AG04449 (cell line): ENCODE data around the gene RAB4A.

Experiments
- CTCF ChIA-PET: fragments of 350-600 bp; formaldehyde crosslinking; extraction: SDS; loops from one replicate; lab custom pipeline; 2021; ENCODE audit warnings: antibody characterized with exemption; lab: Yijun Ruan, JAX
- POLR2A ChIA-PET: fragments of 400-600, 350-600 bp; formaldehyde crosslinking; extraction: SDS; loops from one replicate; lab custom pipeline; 2020; ENCODE audit warnings: antibody characterized with exemption, inconsistent platforms; lab: Yijun Ruan, JAX
- DNase-seq: peaks from one replicate; pipeline ENCODE4 v3.0.0-alpha.2; 2010; ENCODE audit warnings: low read depth, low spot score
- H3K4me3 ChIP-seq: 2 replicates; pipeline ENCODE4 v1.5.1; 2011; ENCODE audit warnings: low read depth, mild to moderate bottlenecking, control low read depth, low read length
- TF ChIP-seq, protein P1 (sequence below): IDR thresholded peaks from one replicate; pipeline ENCODE4 v1.5.1; 2011; ENCODE audit warnings: mild to moderate bottlenecking, moderate library complexity, low read length, control low read depth, inconsistent platforms; ENCODE audit not compliant: insufficient read depth; ENCODE audit errors: missing control alignments

The RAB4A gene

DNA sequence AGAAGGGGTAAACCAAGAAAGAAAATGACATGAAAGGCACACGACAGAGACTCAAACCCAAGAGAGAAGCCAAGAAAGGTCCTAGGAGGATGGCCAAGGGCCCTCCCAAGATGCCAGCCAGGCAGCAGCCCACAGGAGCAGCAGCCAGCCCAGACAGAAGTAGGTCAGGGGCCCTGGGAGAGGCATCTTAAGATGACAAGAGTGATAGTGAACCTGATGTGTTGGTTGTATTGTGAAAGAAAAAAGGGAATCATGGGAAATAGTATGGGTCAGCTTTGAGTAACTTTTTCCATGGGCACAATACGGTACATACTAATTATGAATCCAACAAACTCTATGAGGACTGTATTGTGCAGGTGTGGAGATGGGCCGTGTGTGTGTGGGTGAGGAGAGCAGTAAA is 68.6 kb downstream of the RAB4A start:
- ChIA-PET POLR2A (no interaction called here), CTCF (no interaction called here)
- TF ChIP-seq, protein P1, sequence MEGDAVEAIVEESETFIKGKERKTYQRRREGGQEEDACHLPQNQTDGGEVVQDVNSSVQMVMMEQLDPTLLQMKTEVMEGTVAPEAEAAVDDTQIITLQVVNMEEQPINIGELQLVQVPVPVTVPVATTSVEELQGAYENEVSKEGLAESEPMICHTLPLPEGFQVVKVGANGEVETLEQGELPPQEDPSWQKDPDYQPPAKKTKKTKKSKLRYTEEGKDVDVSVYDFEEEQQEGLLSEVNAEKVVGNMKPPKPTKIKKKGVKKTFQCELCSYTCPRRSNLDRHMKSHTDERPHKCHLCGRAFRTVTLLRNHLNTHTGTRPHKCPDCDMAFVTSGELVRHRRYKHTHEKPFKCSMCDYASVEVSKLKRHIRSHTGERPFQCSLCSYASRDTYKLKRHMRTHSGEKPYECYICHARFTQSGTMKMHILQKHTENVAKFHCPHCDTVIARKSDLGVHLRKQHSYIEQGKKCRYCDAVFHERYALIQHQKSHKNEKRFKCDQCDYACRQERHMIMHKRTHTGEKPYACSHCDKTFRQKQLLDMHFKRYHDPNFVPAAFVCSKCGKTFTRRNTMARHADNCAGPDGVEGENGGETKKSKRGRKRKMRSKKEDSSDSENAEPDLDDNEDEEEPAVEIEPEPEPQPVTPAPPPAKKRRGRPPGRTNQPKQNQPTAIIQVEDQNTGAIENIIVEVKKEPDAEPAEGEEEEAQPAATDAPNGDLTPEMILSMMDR: no peak
- no peak overlapping the region for H3K4me3 ChIP-seq
- DNase-seq: no peak

DNA sequence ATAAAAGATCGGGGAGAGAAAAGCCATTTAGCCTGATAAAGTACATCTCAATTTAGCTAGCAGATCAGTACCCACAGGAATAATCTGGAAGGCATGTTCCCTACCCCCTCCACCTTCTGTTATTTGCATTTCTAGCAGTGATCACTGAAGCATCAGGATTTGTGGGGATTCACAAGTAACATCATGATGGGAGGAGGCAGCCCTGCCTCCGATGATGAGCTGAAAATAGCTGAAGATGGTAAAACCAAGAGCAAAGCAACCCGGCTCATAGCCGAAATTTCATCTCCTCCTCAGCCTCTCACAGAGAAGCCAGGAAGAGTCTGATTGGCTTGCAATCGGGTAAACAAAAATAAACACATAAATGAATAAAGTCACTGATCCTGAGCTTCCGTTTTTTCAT is 69.6 kb downstream of the RAB4A start:
- DNase-seq: no peak
- H3K4me3 ChIP-seq: no peak overlapping the region
- POLR2A ChIA-PET: no interaction called here
- TF ChIP-seq, protein P1: no peak
- CTCF ChIA-PET: interaction anchor here (1.0 kb wide), 1 partner anchor 10 kb away, joined by 3 read pairs; no protein-coding TSS in a partner anchor

DNA sequence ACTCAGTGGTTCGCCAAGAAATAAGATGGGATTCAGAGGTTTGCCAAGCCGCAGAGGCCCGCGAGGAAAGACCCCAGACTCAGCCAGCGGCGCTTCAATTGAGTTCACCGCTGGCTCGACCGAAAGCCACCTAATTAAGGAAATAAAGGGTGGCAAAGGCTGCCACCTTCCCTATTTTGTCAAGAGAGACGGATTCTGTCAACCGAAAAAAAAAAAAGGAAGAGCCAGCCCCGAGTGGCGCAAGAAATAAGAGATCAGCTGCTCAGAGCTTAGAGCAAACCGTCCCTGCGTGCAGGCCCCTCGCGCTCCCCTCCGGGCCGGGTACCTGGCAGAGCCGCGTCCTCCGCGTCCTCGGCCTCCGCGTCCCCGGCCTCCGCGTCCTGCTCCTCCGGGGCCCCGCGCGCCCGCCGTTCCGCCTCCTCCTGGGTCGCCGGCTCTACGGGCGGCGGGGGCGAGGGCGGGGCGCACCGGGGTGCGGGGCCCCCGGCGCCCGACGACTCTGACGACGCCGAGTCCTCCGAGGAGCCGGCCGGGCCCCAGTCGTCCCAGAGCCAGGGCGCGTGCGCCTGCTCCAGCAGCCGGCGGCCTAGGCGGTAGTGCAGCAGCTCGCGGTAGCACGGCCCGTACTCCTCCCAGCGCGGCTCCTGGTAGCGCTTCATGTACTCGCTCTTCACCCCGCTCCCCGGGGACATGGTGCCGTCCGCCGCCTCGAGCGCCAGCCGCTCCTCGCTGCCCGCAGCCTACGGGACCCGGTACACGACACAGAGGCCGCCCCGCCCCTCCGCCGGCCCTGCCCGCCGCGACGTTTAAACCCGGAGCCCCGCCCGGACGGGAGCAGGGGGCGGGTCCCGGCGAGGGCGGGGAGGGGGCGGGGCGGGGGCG is 71.1 kb downstream of the RAB4A start:
- DNase-seq: no peak
- CTCF ChIA-PET: interaction anchor here (0.9 kb wide), 1 partner anchor 14 kb away, joined by 3 read pairs; no protein-coding TSS in a partner anchor
- TF ChIP-seq, protein P1: no peak
- H3K4me3 ChIP-seq: peak overlapping the region; percentile 83
- POLR2A ChIA-PET: no interaction called here

DNA sequence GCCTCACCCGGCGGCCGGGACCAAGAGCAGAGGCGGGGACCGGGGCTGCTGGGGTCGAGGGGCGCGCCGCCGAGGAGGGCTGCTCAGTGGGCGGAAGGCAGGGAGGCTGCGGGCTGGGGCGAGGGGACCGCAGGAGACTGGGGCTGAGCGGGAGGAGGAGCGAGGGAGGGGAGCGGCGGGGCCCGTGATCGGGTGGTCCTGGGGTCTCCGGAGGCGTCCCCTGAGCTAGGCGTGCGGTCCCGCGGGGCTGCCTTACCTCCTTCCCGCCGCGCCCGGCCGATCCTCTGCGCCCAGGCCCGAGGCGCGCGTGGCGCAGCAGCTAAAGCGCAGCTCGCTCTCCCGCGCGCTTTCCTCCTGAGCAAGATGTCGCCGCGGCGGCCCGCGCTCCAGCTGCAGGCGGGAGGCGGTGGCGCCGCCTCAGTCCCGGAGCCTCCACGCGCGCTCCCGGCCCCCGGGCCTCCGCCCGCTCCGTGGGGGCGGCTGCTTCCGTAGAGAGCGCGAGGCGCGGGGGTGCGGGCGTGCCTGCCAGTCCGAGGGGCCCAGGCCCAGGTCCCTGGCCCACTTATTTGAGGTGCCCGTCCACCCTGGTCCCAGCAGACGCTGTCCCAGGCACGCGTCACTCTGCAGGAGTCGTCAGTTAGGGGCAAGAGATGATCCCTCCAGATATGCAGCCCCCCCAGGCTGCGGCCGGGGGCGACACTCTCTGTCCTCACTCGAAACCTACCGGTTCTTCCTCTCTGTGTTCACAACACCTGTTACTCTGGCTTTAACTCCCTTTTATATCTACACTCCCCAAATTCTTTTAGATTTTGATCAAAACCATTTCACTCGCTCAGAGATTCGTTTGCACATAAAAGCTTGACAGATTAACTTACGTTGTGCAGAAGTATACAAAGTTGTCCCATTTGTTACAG is 72.0 kb downstream of the RAB4A start, which contains the start of gene CCSAP:
CCSAP (minus strand) TSS at position 392 of the 914 bp plus-strand sequence. CDS start 582 bp downstream, outside the sequence.
- TF ChIP-seq, protein P1: no peak
- H3K4me3 ChIP-seq: peak within 1 kb of the TSS; percentile 83
- CTCF ChIA-PET: interaction anchor here (0.6 to 0.9 kb wide), 2 partner anchors 13 to 69 kb away, joined by 3 to 4 read pairs; no protein-coding TSS in a partner anchor
- no peak for DNase-seq
- POLR2A ChIA-PET: no interaction called here

DNA sequence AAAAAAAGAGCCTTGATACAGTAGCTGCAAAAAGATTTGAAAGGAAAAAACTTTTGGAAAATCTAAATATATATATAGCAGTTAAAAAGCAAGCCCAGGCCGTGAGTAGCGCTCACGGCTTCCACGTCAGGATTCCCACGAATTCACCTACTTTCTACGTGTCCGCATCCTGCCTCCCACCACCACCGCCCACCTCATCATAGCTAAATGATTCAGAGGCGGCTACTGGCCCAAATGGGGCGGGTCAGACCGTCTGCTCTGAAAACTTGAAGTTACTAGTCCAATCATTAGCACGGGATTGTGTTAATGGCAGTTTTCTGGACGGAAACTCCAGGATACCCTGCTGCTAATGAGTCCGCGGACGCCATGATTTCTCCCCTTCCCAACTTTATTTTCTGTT is 73.2 kb downstream of the RAB4A start:
- POLR2A ChIA-PET: no interaction called here
- no peak for DNase-seq
- CTCF ChIA-PET: no interaction called here
- TF ChIP-seq, protein P1: no peak
- H3K4me3 ChIP-seq: no peak overlapping the region; the same call in 1 of the 2 replicates
